Progenitor cell of endocrine pancreas (in vitro differentiated cells): ENCODE measurements around the gene SCG3. TPM values are rescaled to one million over a fixed set of nuclear protein-coding genes. Genes with fewer than 3 reads are reported as not detected.
"Not testable (repeated sequence)": the region's sequence is repeated elsewhere in the genome, so short reads cannot be mapped to it uniquely, and the experiment has no call there.

Experiments
- DNase-seq: peaks from one replicate; pipeline ENCODE4 v3.0.0; 2021; ENCODE audit warnings: low spot score; ENCODE audit not compliant: unreplicated experiment
- H3K27ac Mint-ChIP-seq: 2 replicates; pipeline ENCODE4 v1.8.0; 2021; ENCODE audit warnings: mild to moderate bottlenecking, moderate library complexity, mixed read lengths
- H3K27me3 Mint-ChIP-seq: 2 replicates; pipeline ENCODE4 v1.8.0; 2021; ENCODE audit warnings: mixed read lengths
- H3K36me3 Mint-ChIP-seq: 2 replicates; pipeline ENCODE4 v1.8.0; 2022; ENCODE audit warnings: mixed read lengths; ENCODE audit not compliant: insufficient read depth
- H3K4me1 Mint-ChIP-seq: 2 replicates; pipeline ENCODE4 v1.8.0; 2021; ENCODE audit warnings: low read depth, mixed read lengths
- H3K4me3 Mint-ChIP-seq: 2 replicates; pipeline ENCODE4 v1.8.0; 2021; ENCODE audit warnings: low read depth, mild to moderate bottlenecking, moderate library complexity, mixed read lengths
- H3K9me3 Mint-ChIP-seq: 2 replicates; pipeline ENCODE4 v1.8.0; 2021; ENCODE audit warnings: low read depth, mixed read lengths
- CTCF ChIP-seq: fragments of 200-600 bp; sonication (generic); IDR thresholded peaks from one replicate; pipeline ENCODE4 v1.5.0; 2021; ENCODE audit warnings: antibody characterized with exemption, mild to moderate bottlenecking; ENCODE audit not compliant: unreplicated experiment
- total RNA-seq: library from RNA; stranded (reverse); gene quantifications from 2 replicates; pipeline ENCODE4 v1.2.1, GENCODE V29; 2021

SCG3 gene
- total RNA-seq, 1 donor from 2014 or later: 7.9 TPM

- H3K36me3 Mint-ChIP-seq: no peaks in the 10 kb centered on the region
- peak; percentile 23 for DNase-seq
- peak; percentile 82 for TF ChIP-seq CTCF
- no peak overlapping the region for H3K27ac Mint-ChIP-seq
- H3K27me3 Mint-ChIP-seq: peaks cover 3% of the 10 kb centered on the region
- no peaks in the 10 kb centered on the region for H3K9me3 Mint-ChIP-seq
- no peak overlapping the region for H3K4me3 Mint-ChIP-seq
- H3K4me1 Mint-ChIP-seq: no peaks in the 10 kb centered on the region
These were observed 31.4 kb upstream of the SCG3 start for GRCh38 chr15:51649659-51650521.

- H3K36me3 Mint-ChIP-seq: no peaks in the 10 kb centered on the region
- peaks cover 3% of the 10 kb centered on the region for H3K27me3 Mint-ChIP-seq
- no peaks in the 10 kb centered on the region for H3K4me1 Mint-ChIP-seq
- DNase-seq: no peak
- H3K9me3 Mint-ChIP-seq: no peaks in the 10 kb centered on the region
- no peak overlapping the region for H3K4me3 Mint-ChIP-seq
- TF ChIP-seq CTCF: no peak
- no peak overlapping the region for H3K27ac Mint-ChIP-seq
These were observed 29.1 kb upstream of the SCG3 start for GRCh38 chr15:51652084-51652668.

GRCh38 chr15:51655401-51656057 is 25.8 kb upstream of the SCG3 start:
- H3K36me3 Mint-ChIP-seq, H3K27me3 Mint-ChIP-seq, H3K4me1 Mint-ChIP-seq, H3K4me3 Mint-ChIP-seq, H3K27ac Mint-ChIP-seq, H3K9me3 Mint-ChIP-seq, DNase-seq: not testable (repeated sequence)

GRCh38 chr15:51658664-51659063 is 22.6 kb upstream of the SCG3 start:
- H3K4me1 Mint-ChIP-seq: no peaks in the 10 kb centered on the region
- DNase-seq: no peak
- peaks cover 2% of the 10 kb centered on the region for H3K27me3 Mint-ChIP-seq
- H3K36me3 Mint-ChIP-seq: no peaks in the 10 kb centered on the region
- H3K9me3 Mint-ChIP-seq: no peaks in the 10 kb centered on the region
- H3K4me3 Mint-ChIP-seq: no peak overlapping the region
- no peak overlapping the region for H3K27ac Mint-ChIP-seq
- TF ChIP-seq CTCF: no peak

GRCh38 chr15:51661072-51661471 is 20.2 kb upstream of the SCG3 start:
- no peak for DNase-seq
- H3K36me3 Mint-ChIP-seq: no peaks in the 10 kb centered on the region
- no peaks in the 10 kb centered on the region for H3K4me1 Mint-ChIP-seq
- no peak overlapping the region for H3K4me3 Mint-ChIP-seq
- no peak overlapping the region for H3K27ac Mint-ChIP-seq
- TF ChIP-seq CTCF: no peak
- H3K27me3 Mint-ChIP-seq: peaks cover 2% of the 10 kb centered on the region
- no peaks in the 10 kb centered on the region for H3K9me3 Mint-ChIP-seq
